Measurements from ENCODE around the gene S100A13. TPM values are rescaled to one million over a fixed set of nuclear protein-coding genes. Genes with fewer than 3 reads are reported as not detected.

The S100A13 gene
- total RNA-seq, 1 donor from 2014 or later = 126 TPM

GRCh38 chr1:153652805-153653500, 25.6 kb upstream of the S100A13 start:
- TF ChIP-seq, protein P1, sequence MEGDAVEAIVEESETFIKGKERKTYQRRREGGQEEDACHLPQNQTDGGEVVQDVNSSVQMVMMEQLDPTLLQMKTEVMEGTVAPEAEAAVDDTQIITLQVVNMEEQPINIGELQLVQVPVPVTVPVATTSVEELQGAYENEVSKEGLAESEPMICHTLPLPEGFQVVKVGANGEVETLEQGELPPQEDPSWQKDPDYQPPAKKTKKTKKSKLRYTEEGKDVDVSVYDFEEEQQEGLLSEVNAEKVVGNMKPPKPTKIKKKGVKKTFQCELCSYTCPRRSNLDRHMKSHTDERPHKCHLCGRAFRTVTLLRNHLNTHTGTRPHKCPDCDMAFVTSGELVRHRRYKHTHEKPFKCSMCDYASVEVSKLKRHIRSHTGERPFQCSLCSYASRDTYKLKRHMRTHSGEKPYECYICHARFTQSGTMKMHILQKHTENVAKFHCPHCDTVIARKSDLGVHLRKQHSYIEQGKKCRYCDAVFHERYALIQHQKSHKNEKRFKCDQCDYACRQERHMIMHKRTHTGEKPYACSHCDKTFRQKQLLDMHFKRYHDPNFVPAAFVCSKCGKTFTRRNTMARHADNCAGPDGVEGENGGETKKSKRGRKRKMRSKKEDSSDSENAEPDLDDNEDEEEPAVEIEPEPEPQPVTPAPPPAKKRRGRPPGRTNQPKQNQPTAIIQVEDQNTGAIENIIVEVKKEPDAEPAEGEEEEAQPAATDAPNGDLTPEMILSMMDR (IDR thresholded peaks at IDR 0.05) = no peak
- no peak overlapping the region for H3K4me3 Mint-ChIP-seq (ENCODE audit: unreplicated experiment)
- H3K4me1 Mint-ChIP-seq (ENCODE audit: unreplicated experiment) = peaks cover 4% of the 10 kb centered on the region
- DNase-seq (ENCODE audit: extremely low spot score, unreplicated experiment) = no peak
- H3K9me3 Mint-ChIP-seq (ENCODE audit: unreplicated experiment) = no peaks in the 10 kb centered on the region
- no peaks in the 10 kb centered on the region for H3K36me3 Mint-ChIP-seq (ENCODE audit: unreplicated experiment)
- H3K27ac Mint-ChIP-seq (ENCODE audit: unreplicated experiment) = no peak overlapping the region
- no peaks in the 10 kb centered on the region for H3K27me3 Mint-ChIP-seq (ENCODE audit: unreplicated experiment)

GRCh38 chr1:153651771-153652170, 24.5 kb upstream of the S100A13 start:
- DNase-seq (ENCODE audit: extremely low spot score, unreplicated experiment) = no peak
- TF ChIP-seq, protein P1 (IDR thresholded peaks at IDR 0.05) = no peak
- no peaks in the 10 kb centered on the region for H3K27me3 Mint-ChIP-seq (ENCODE audit: unreplicated experiment)
- peaks cover 6% of the 10 kb centered on the region for H3K4me1 Mint-ChIP-seq (ENCODE audit: unreplicated experiment)
- no peak overlapping the region for H3K27ac Mint-ChIP-seq (ENCODE audit: unreplicated experiment)
- no peaks in the 10 kb centered on the region for H3K36me3 Mint-ChIP-seq (ENCODE audit: unreplicated experiment)
- H3K9me3 Mint-ChIP-seq (ENCODE audit: unreplicated experiment) = no peaks in the 10 kb centered on the region
- H3K4me3 Mint-ChIP-seq (ENCODE audit: unreplicated experiment) = no peak overlapping the region

GRCh38 chr1:153649863-153650235, 22.5 kb upstream of the S100A13 start:
- Mint-ChIP-seq H3K4me3 (ENCODE audit: unreplicated experiment) (no peak overlapping the region), H3K27me3 (ENCODE audit: unreplicated experiment) (no peaks in the 10 kb centered on the region), H3K36me3 (ENCODE audit: unreplicated experiment) (peaks cover 17% of the 10 kb centered on the region), H3K4me1 (ENCODE audit: unreplicated experiment) (peaks cover 6% of the 10 kb centered on the region), H3K27ac (ENCODE audit: unreplicated experiment) (peak overlapping the region; percentile 52), H3K9me3 (ENCODE audit: unreplicated experiment) (no peaks in the 10 kb centered on the region)
- DNase-seq (ENCODE audit: extremely low spot score, unreplicated experiment) = no peak
- TF ChIP-seq, protein P1 (IDR thresholded peaks at IDR 0.05) = no peak

DNA sequence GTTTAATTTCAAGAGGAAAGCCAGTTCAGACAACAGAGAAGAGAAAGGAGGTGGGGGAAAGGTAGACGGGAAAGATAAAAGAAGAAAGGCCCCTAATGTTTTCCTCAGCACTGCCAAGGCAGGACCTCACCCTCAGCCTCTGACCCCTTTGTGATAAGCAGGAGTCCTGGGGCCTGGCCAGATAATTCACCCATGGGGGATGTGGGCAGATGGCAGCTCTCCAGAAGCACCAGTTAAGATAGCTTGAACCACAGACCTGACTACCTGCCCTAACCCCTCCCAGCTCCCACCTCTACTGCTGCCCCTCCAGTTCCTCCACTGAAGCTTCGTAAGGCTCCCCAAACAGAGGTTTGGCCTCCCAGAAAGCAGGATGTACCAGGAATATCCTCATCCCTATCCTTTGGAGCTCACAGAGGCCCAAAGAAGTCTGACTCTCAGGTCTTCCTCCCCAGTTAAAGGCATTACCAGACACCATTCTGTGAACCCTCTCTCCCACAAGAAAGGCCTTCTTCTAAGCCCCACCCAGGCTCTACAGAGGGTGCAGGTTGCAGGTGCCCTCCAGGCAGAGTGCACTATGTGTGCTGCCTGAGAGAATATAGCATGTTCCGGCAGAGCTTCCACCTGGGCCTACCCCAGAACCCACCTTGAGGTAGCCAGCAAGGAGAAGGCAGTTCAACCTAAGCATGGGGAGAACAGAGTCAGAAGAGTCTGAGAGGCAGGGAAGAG, 22.0 kb upstream of the S100A13 start:
- TF ChIP-seq, protein P1 (IDR thresholded peaks at IDR 0.05) = no peak
- Mint-ChIP-seq H3K27me3 (ENCODE audit: unreplicated experiment) (no peaks in the 10 kb centered on the region), H3K4me3 (ENCODE audit: unreplicated experiment) (no peak overlapping the region), H3K27ac (ENCODE audit: unreplicated experiment) (peak overlapping the region; percentile 52), H3K36me3 (ENCODE audit: unreplicated experiment) (peaks cover 23% of the 10 kb centered on the region), H3K4me1 (ENCODE audit: unreplicated experiment) (peaks cover 6% of the 10 kb centered on the region), H3K9me3 (ENCODE audit: unreplicated experiment) (no peaks in the 10 kb centered on the region)
- DNase-seq (ENCODE audit: extremely low spot score, unreplicated experiment) = no peak

- DNase-seq (ENCODE audit: extremely low spot score, unreplicated experiment) = no peak
- TF ChIP-seq, protein P1 (IDR thresholded peaks at IDR 0.05) = no peak
- no peaks in the 10 kb centered on the region for H3K27me3 Mint-ChIP-seq (ENCODE audit: unreplicated experiment)
- H3K36me3 Mint-ChIP-seq (ENCODE audit: unreplicated experiment) = peaks cover 34% of the 10 kb centered on the region
- H3K9me3 Mint-ChIP-seq (ENCODE audit: unreplicated experiment) = no peaks in the 10 kb centered on the region
- H3K4me1 Mint-ChIP-seq (ENCODE audit: unreplicated experiment) = peaks cover 6% of the 10 kb centered on the region
- H3K27ac Mint-ChIP-seq (ENCODE audit: unreplicated experiment) = no peak overlapping the region
- H3K4me3 Mint-ChIP-seq (ENCODE audit: unreplicated experiment) = no peak overlapping the region
These were observed 20.8 kb upstream of the S100A13 start for GRCh38 chr1:153648000-153648643.

Data from osteocyte (in vitro differentiated cells).